A549 (cell line): ENCODE results near the gene MAPK4.

Experiments
- CTCF ChIP-seq: fragments of >200 bp; sonication (Bioruptor Twin); formaldehyde crosslinking; IDR thresholded peaks from 3 replicates; pipeline ENCODE4 v1.5.1; 2016
- EP300 ChIP-seq, 2 experiments: fragments of >200 bp; sonication (Bioruptor Twin); formaldehyde crosslinking; IDR thresholded peaks; 2 replicates in 1 of 2; 3 replicates in 1 of 2; pipeline ENCODE4 v1.6.1; 2016 to 2017
- HDAC2 ChIP-seq: fragments of 200-600 bp; sonication (generic); IDR thresholded peaks from 2 replicates; pipeline ENCODE4 v1.6.1; 2016
- JUNB ChIP-seq: fragments of >200 bp; sonication (Bioruptor Twin); formaldehyde crosslinking; IDR thresholded peaks from 2 replicates; pipeline ENCODE4 v1.6.1; 2016
- PBX3 ChIP-seq: IDR thresholded peaks from 2 replicates; pipeline ENCODE4 v1.6.1; 2012
- POLR2A ChIP-seq: IDR thresholded peaks from 2 replicates; pipeline ENCODE4 v1.6.1; 2012; ENCODE audit warnings: mild to moderate bottlenecking, low read length
- RFX5 ChIP-seq: fragments of 450-650 bp; IDR thresholded peaks from 2 replicates; pipeline ENCODE4 v1.7.1; 2014; ENCODE audit warnings: antibody characterized with exemption, mild to moderate bottlenecking, moderate library complexity

- TF ChIP-seq POLR2A (no peak), CTCF (no peak), PBX3 (no peak), RFX5 (no peak), HDAC2 (no peak), EP300 (IDR thresholded peaks at IDR 0.05) (no peak), JUNB (no peak)
Measured at GRCh38 chr18:50662775-50663383, 103.0 kb downstream of the MAPK4 start.
